ENCODE measurements around the gene OR6X1. TPM values are rescaled to one million over a fixed set of nuclear protein-coding genes. Genes with fewer than 3 reads are reported as not detected.

The OR6X1 gene
- polyA plus RNA-seq, 1 donor (not counting 4 experiments of a cell fraction or from before 2014, with no cell fraction given), result not detected

GRCh38 chr11:123778511-123778910 is 24.2 kb upstream of the OR6X1 start:
- no peak overlapping the region for H3K4me3 ChIP-seq (ENCODE audit: control insufficient read depth in 2 of 3, extremely low read depth in 1 of 3, insufficient read depth in 2 of 3, low read depth in 1 of 3, low read length in 3 of 3)
- H3K9ac ChIP-seq (ENCODE audit: control insufficient read depth, extremely low read depth, insufficient read depth, low read length), result no peak overlapping the region
- no peaks in the 10 kb centered on the region for H3K27me3 ChIP-seq (ENCODE audit: control insufficient read depth, extremely low read depth, insufficient read depth, low read length)
- no peaks in the 10 kb centered on the region for H3K36me3 ChIP-seq (ENCODE audit: control insufficient read depth in 2 of 2, extremely low read depth in 1 of 2, insufficient read depth in 2 of 2, low read length in 2 of 2)
- H3K4me2 ChIP-seq (ENCODE audit: control insufficient read depth, extremely low read depth, insufficient read depth, low read depth, low read length), result no peak overlapping the region
- no peak for FAIRE-seq
- no peaks in the 10 kb centered on the region for H3K4me1 ChIP-seq (ENCODE audit: control insufficient read depth, extremely low read depth, insufficient read depth, low read length)
- H2AFZ ChIP-seq (ENCODE audit: control insufficient read depth, low read length), result no peak overlapping the region
- H4K20me1 ChIP-seq (ENCODE audit: control insufficient read depth, extremely low read depth, insufficient read depth, low read length), result no peaks in the 10 kb centered on the region
- no peak for DNase-seq (ENCODE audit: low read depth, low spot score)
- no peaks in the 10 kb centered on the region for H3K9me3 ChIP-seq (ENCODE audit: control insufficient read depth, low read depth, low read length)
- H3K27ac ChIP-seq (ENCODE audit: control insufficient read depth, insufficient read depth, low read length), result no peak overlapping the region
- dilution Hi-C loops (cut with MboI; ENCODE audit: extremely low pct_ligation_motif_present, low sequenced_read_pairs), result no loop called here
- H3K79me2 ChIP-seq (ENCODE audit: control insufficient read depth, insufficient read depth, low read length), result no peaks in the 10 kb centered on the region
- no peak for TF ChIP-seq EZH2 (IDR thresholded peaks at IDR 0.05; ENCODE audit: low read length)
- TF ChIP-seq CTCF (optimal IDR thresholded peaks at IDR 0.05 in 1 of 3, IDR thresholded peaks at IDR 0.05 in 1 of 3, conservative IDR thresholded peaks at IDR 0.05 in 1 of 3; ENCODE audit: extremely low read depth in 1 of 3, insufficient read depth in 2 of 3, low read length in 3 of 3), result no peak
- H3K9me1 ChIP-seq (ENCODE audit: control insufficient read depth, extremely low read depth, insufficient read depth, low read length), result no peaks in the 10 kb centered on the region

- H3K79me2 ChIP-seq (ENCODE audit: control insufficient read depth, insufficient read depth, low read length), result no peaks in the 10 kb centered on the region
- no peak overlapping the region for H2AFZ ChIP-seq (ENCODE audit: control insufficient read depth, low read length)
- no peaks in the 10 kb centered on the region for H3K27me3 ChIP-seq (ENCODE audit: control insufficient read depth, extremely low read depth, insufficient read depth, low read length)
- DNase-seq (ENCODE audit: low read depth, low spot score), result no peak
- H3K4me2 ChIP-seq (ENCODE audit: control insufficient read depth, extremely low read depth, insufficient read depth, low read depth, low read length), result no peak overlapping the region
- no peaks in the 10 kb centered on the region for H3K9me1 ChIP-seq (ENCODE audit: control insufficient read depth, extremely low read depth, insufficient read depth, low read length)
- TF ChIP-seq CTCF (optimal IDR thresholded peaks at IDR 0.05 in 1 of 3, IDR thresholded peaks at IDR 0.05 in 1 of 3, conservative IDR thresholded peaks at IDR 0.05 in 1 of 3; ENCODE audit: extremely low read depth in 1 of 3, insufficient read depth in 2 of 3, low read length in 3 of 3) (no peak), EZH2 (IDR thresholded peaks at IDR 0.05; ENCODE audit: low read length) (no peak)
- no peaks in the 10 kb centered on the region for H3K9me3 ChIP-seq (ENCODE audit: control insufficient read depth, low read depth, low read length)
- H3K27ac ChIP-seq (ENCODE audit: control insufficient read depth, insufficient read depth, low read length), result no peak overlapping the region
- H4K20me1 ChIP-seq (ENCODE audit: control insufficient read depth, extremely low read depth, insufficient read depth, low read length), result no peaks in the 10 kb centered on the region
- H3K4me1 ChIP-seq (ENCODE audit: control insufficient read depth, extremely low read depth, insufficient read depth, low read length), result no peaks in the 10 kb centered on the region
- dilution Hi-C loops (cut with MboI; ENCODE audit: extremely low pct_ligation_motif_present, low sequenced_read_pairs), result no loop called here
- H3K9ac ChIP-seq (ENCODE audit: control insufficient read depth, extremely low read depth, insufficient read depth, low read length), result no peak overlapping the region
- FAIRE-seq, result no peak
- H3K36me3 ChIP-seq (ENCODE audit: control insufficient read depth in 2 of 2, extremely low read depth in 1 of 2, insufficient read depth in 2 of 2, low read length in 2 of 2), result no peaks in the 10 kb centered on the region
- H3K4me3 ChIP-seq (ENCODE audit: control insufficient read depth in 2 of 3, extremely low read depth in 1 of 3, insufficient read depth in 2 of 3, low read depth in 1 of 3, low read length in 3 of 3), result no peak overlapping the region
Measured at GRCh38 chr11:123775715-123776549, 21.6 kb upstream of the OR6X1 start.

Data from keratinocyte (primary cell).